Cardiac fibroblast (primary cell): ENCODE results near the gene SLC37A1.

ENCODE experiments used
- DNase-seq, 2 donors: peaks; one replicate each; pipeline versions ENCODE4 v3.0.0 to v3.0.0-alpha.2; 2010; ENCODE audit warnings: low read depth in 2 of 2
- H3K4me3 ChIP-seq, 2 donors: replicated peaks in 1 of 2; 1 replicate in 1 of 2; 2 replicates in 1 of 2; pipeline ENCODE4 v1.5.1; 2011; ENCODE audit warnings: low read depth in 2 of 2, low read length in 2 of 2, mild to moderate bottlenecking in 2 of 2, moderate library complexity in 1 of 2
- TF ChIP-seq, protein P1 (sequence below): IDR thresholded peaks from one replicate; pipeline ENCODE4 v1.5.1; 2011; ENCODE audit warnings: low read depth, mild to moderate bottlenecking, low read length, inconsistent platforms

The SLC37A1 gene

GRCh38 chr21:42581336-42581992, 67.8 kb downstream of the SLC37A1 start:
- no peak for DNase-seq
- H3K4me3 ChIP-seq = no peak overlapping the region
- TF ChIP-seq, protein P1, sequence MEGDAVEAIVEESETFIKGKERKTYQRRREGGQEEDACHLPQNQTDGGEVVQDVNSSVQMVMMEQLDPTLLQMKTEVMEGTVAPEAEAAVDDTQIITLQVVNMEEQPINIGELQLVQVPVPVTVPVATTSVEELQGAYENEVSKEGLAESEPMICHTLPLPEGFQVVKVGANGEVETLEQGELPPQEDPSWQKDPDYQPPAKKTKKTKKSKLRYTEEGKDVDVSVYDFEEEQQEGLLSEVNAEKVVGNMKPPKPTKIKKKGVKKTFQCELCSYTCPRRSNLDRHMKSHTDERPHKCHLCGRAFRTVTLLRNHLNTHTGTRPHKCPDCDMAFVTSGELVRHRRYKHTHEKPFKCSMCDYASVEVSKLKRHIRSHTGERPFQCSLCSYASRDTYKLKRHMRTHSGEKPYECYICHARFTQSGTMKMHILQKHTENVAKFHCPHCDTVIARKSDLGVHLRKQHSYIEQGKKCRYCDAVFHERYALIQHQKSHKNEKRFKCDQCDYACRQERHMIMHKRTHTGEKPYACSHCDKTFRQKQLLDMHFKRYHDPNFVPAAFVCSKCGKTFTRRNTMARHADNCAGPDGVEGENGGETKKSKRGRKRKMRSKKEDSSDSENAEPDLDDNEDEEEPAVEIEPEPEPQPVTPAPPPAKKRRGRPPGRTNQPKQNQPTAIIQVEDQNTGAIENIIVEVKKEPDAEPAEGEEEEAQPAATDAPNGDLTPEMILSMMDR = no peak

DNA sequence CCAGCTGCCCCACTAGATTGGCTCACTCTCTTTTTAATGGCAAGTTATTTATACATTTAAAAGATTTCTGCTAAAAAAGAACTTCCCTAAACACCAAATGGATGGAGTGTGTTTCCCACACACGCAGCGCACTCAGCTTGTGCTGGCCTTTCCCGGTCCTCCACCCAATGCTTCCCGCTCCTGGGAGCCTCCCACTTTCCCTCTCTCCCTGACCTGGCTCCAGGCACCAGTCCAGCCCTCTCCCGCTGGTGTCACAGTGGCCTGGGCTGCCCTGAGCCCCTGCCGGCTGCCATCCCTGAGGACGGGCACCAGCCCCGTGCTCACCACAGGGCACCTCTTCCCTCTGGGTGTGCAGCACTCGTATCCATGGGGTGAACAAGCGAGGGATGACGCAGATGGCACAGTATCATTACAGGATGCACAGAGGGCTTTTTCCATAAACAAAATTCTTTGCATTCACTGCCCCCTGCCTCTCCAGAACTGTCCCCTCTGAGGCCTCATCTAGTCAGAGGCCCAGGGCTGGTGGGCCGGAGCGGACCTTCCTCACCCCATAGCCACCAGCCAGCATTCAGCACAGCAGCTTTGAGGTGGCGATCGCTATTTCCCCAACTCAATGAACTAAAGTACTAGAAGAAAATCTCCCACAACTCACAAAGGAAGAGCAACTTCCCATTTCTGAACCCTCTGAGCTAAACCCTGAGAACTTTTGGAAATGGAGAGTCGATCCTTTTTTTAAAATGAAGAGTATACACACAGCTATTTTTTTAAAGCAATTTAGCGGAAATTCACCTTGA, 68.5 kb downstream of the SLC37A1 start:
- no peak overlapping the region for H3K4me3 ChIP-seq
- DNase-seq = no peak
- TF ChIP-seq, protein P1 = no peak

GRCh38 chr21:42582787-42583476, 69.3 kb downstream of the SLC37A1 start:
- TF ChIP-seq, protein P1 = no peak
- no peak for DNase-seq
- H3K4me3 ChIP-seq = no peak overlapping the region

DNA sequence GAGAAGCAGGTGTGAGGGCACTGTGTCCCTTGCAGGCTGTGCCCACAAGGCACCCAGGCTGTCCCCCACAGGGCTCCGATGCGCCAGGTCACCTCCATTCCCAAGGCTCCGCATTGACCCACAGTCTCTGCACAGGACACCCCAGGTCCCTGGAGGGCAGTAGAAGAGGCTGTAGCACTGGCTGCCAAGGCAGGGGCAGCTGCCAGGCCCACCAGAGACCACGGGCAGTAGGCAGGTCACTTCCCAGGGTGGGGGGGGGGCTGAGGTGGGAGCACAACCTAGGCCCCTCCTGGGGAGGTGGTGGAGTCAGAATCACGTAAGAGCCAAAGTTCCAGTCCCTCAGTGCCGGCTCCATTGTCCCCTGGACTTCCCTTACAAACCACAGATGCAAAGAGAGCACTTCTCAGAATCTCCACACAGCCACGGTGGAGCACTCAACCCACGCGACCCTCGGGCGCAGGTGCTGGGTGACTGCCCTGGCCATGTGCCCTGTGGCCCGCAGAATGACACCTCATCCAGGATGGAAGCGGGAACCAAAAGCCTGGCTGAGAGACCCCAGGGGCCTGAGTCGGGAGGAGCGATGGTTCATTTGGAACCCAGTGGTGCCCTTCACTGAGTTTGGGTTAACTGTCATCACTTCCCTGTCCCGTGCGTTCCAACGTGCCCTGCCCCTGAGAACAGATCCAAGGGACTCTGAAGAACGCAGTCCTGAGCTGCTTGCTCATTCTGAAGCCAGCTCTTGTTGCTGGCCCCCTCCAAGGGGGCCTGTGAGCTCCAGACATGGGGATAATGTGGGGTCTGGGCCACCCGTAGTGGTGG, 70.0 kb downstream of the SLC37A1 start:
- no peak for DNase-seq
- TF ChIP-seq, protein P1 = no peak
- H3K4me3 ChIP-seq = no peak overlapping the region

DNA sequence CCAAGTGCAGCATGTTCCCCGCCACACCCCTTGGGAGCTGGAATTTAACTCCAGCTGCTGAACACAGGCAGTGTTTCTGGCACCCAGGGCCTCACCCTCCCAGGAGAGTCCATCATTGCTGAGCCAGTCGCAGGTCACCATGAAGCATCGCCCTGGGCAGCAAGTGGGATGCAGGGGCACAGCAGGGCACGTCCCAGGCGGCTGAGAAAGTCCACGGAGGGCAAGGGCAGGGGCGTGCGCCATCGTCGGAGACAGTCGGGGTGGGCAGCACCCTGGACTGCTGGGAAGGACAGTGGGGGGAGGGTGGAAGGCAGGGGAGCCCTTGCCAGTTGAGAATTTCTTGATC, 70.6 kb downstream of the SLC37A1 start:
- H3K4me3 ChIP-seq = no peak overlapping the region
- DNase-seq = no peak
- TF ChIP-seq, protein P1 = no peak

DNA sequence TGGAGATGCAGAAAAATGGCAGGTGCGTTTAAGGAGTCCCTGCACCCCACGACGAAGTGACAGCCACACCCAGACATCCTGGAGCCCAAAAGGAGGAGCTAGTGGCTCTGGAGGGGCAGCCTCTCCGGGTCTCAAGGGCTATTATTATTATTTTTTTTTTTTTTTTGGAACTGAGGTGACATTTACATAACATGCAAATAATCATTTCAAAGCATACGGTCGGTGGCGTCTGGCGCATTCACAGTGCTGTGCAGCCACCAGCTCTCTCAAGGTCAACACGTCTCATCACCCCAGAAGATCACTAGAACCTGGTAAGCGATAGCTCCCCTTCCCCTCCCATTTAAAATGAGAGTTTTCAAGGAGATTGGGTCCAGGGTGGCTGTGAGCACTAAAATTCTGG, 72.2 kb downstream of the SLC37A1 start:
- DNase-seq = no peak
- TF ChIP-seq, protein P1 = no peak
- H3K4me3 ChIP-seq = no peak overlapping the region
